GM12878 (cell line): ENCODE data around the gene HID1. TPM values are rescaled to one million over a fixed set of nuclear protein-coding genes. Genes with fewer than 3 reads are reported as not detected.

Source experiments
- ATAC-seq: fragments of 200-7000 bp; cut with Tn5 transposase; 3 replicates; pipeline ENCODE4 v1.9.1; 2020; ENCODE audit warnings: mild to moderate bottlenecking, moderate library complexity
- BruUV-seq: library from RNA; stranded (reverse); fragments of 400-500 nt; replicated peaks from 2 replicates; lab custom pipeline; 2021; lab: Mats Ljungman, UMichigan
- CTCF ChIA-PET: fragments of 300-600 bp; sonication (Branson Sonifier 250); formaldehyde crosslinking; extraction: SDS; loops from one replicate; lab custom pipeline; 2021; ENCODE audit warnings: inconsistent platforms; lab: Yijun Ruan, JAX
- POLR2A ChIA-PET: fragments of 350-600 bp; formaldehyde crosslinking; extraction: SDS; loops from one replicate; lab custom pipeline; 2021; ENCODE audit warnings: inconsistent platforms; lab: Charles Lee
- RAD21 ChIA-PET: fragments of 300-600 bp; sonication (Branson Sonifier 250); formaldehyde crosslinking; loops from one replicate; lab custom pipeline; 2023; ENCODE audit warnings: antibody characterized with exemption; ENCODE audit not compliant: unreplicated experiment; lab: Charles Lee
- SMC1A ChIA-PET: fragments of 300-600 bp; sonication (Branson Sonifier 250); formaldehyde crosslinking; loops from one replicate; lab custom pipeline; 2023; ENCODE audit not compliant: unreplicated experiment, uncharacterized antibody; lab: Charles Lee
- DNase-seq: peaks from one replicate; pipeline ENCODE4 v3.0.0-alpha.2; 2011; ENCODE audit warnings: low read depth, low spot score
- FAIRE-seq: peaks from 3 replicates; lab custom pipeline; 2011; peaks lifted over from hg19 to GRCh38; lab: Jason Lieb, UNC
- H2AFZ ChIP-seq: 2 replicates; pipeline ENCODE4 v1.6.0; 2011; ENCODE audit warnings: low read depth, low read length, control low read depth; ENCODE audit not compliant: control insufficient read depth
- H3K27ac ChIP-seq: 2 replicates; pipeline ENCODE4 v1.5.1; 2011; ENCODE audit warnings: control low read depth; ENCODE audit not compliant: control insufficient read depth, insufficient read depth
- H3K27me3 ChIP-seq, 2 experiments: replicated peaks in 1 of 2; 2 replicates each; pipeline versions ENCODE4 v1.6.0 to v1.6.1; 2011; ENCODE audit warnings: low read length in 1 of 2; ENCODE audit not compliant: control insufficient read depth in 2 of 2, insufficient read depth in 2 of 2
- H3K36me3 ChIP-seq, 2 experiments: 2 replicates each; pipeline ENCODE4 v1.5.1; 2011; ENCODE audit warnings: low read length in 1 of 2; ENCODE audit not compliant: control insufficient read depth in 2 of 2, insufficient read depth in 2 of 2
- H3K4me1 ChIP-seq: 2 replicates; pipeline ENCODE4 v1.6.1; 2011; ENCODE audit warnings: mild to moderate bottlenecking, low read length, moderate library complexity, mixed read lengths; ENCODE audit not compliant: control insufficient read depth, insufficient read depth
- H3K4me2 ChIP-seq: 2 replicates; pipeline ENCODE4 v1.6.0; 2011; ENCODE audit warnings: control low read depth; ENCODE audit not compliant: control insufficient read depth, insufficient read depth
- H3K4me3 ChIP-seq: fragments of 200-600 bp; sonication (generic); 2 replicates; pipeline ENCODE4 v1.5.1; 2016
- H3K79me2 ChIP-seq: 2 replicates; pipeline ENCODE4 v1.6.0; 2011; ENCODE audit warnings: low read length; ENCODE audit not compliant: control insufficient read depth, insufficient read depth
- H3K9ac ChIP-seq: 2 replicates; pipeline ENCODE4 v1.8.0; 2011; ENCODE audit warnings: low read length, control low read depth, mixed read lengths; ENCODE audit not compliant: control insufficient read depth, insufficient read depth
- H3K9me3 ChIP-seq: replicated peaks from 3 replicates; pipeline ENCODE4 v1.5.1; 2011; ENCODE audit warnings: mild to moderate bottlenecking, low read length; ENCODE audit not compliant: control insufficient read depth, insufficient read depth
- H4K20me1 ChIP-seq: 2 replicates; pipeline ENCODE4 v1.6.0; 2011; ENCODE audit not compliant: control insufficient read depth, insufficient read depth
- BACH1 ChIP-seq: fragments of 450-650 bp; IDR thresholded peaks from 2 replicates; pipeline ENCODE4 v1.6.1; 2017; ENCODE audit warnings: mild to moderate bottlenecking, borderline replicate concordance
- BRCA1 ChIP-seq: IDR thresholded peaks from 2 replicates; pipeline ENCODE4 v1.6.1; 2011; ENCODE audit warnings: low read depth, low read length, improper control_type of control experiment
- IKZF1 ChIP-seq: fragments of 450-650 bp; conservative IDR thresholded peaks from 2 replicates; pipeline ENCODE4 v1.6.1; 2017; ENCODE audit warnings: antibody characterized with exemption, mild to moderate bottlenecking
- PKNOX1 ChIP-seq: fragments of 450-650 bp; IDR thresholded peaks from 2 replicates; pipeline ENCODE4 v1.6.1; 2016; ENCODE audit warnings: mild to moderate bottlenecking
- SPI1 ChIP-seq: IDR thresholded peaks from 2 replicates; pipeline ENCODE4 v1.6.1; 2011; ENCODE audit warnings: low read depth, mild to moderate bottlenecking, low read length, moderate library complexity, borderline replicate concordance; ENCODE audit not compliant: insufficient read depth
- WGBS: methylation state at CpG from one replicate; pipeline ENCODE4 v1.1.6; 2016; ENCODE audit warnings: low lambda C conversion rate; ENCODE audit not compliant: insufficient replicate concordance, insufficient coverage; ENCODE audit errors: missing lambda C conversion rate; 5-methylcytosine and 5-hydroxymethylcytosine counted together
- in situ Hi-C: fragments of 300-500 bp; cut with MboI; formaldehyde crosslinking; loops from 9 replicates; pipeline ENCODE4 v1.14.3; 2018; ENCODE audit warnings: mixed read lengths
- intact Hi-C: fragments of 100-400 bp; cut with micrococcal nuclease; formaldehyde crosslinking; loops from one replicate; pipeline ENCODE4 v1.14.2; 2022; ENCODE audit not compliant: unreplicated experiment
- polyA plus RNA-seq, 11 experiments: library from polyadenylated mRNA; depleted of rRNA in 4 of 11; unstranded in 6 of 11; stranded (reverse) in 5 of 11; fragments of >200 nt; fragmentation: Nextera tagmentation in 4 of 11; fragmentation: Illumina TruSeq in 1 of 11; extraction: Ambion mirVana in 4 of 11; extraction: Trizol in 1 of 11; gene quantifications; 1 replicate in 1 of 11; 2 replicates in 10 of 11; pipeline versions ENCODE4 v1.2.1 to v1.2.3, GENCODE V29; 2011 to 2016; ENCODE audit warnings: inconsistent platforms in 2 of 11, missing spikeins in 2 of 11, low read depth in 1 of 11
- total RNA-seq, 4 experiments: library from RNA; depleted of rRNA in 3 of 4; stranded (reverse); fragments of >200 nt in 3 of 4; fragmentation: Illumina TruSeq in 1 of 4; extraction: Trizol in 1 of 4; gene quantifications; 2 replicates each; pipeline versions ENCODE4 v1.2.1 to v1.2.3, GENCODE V29; 2013 to 2021

The HID1 gene
- total and polyA plus RNA-seq, 10 of the 15 experiments (the other 5 are each of a cell fraction or from before 2014, with no cell fraction given) = 0.04 to 0.77 (median 0.32) TPM; not detected in 2

- POLR2A ChIA-PET = no interaction called here
- in situ Hi-C loops = no loop called here
- RAD21 ChIA-PET = interaction anchor here (1.7 kb wide), 1 partner anchor 30 kb away, joined by 8 read pairs; no protein-coding TSS in a partner anchor
Measured at GRCh38 chr17:74992223-74992622, 19.7 kb upstream of the HID1 start.

More at GRCh38 chr17:74992223-74992622, 19.7 kb upstream of the HID1 start:
- ATAC-seq (no peak), DNase-seq (no peak), FAIRE-seq (no peak)
- intact Hi-C loops = no loop called here
- H3K4me3 ChIP-seq = no peak overlapping the region
- H2AFZ ChIP-seq = no peak overlapping the region
- H3K4me1 ChIP-seq = no peaks in the 10 kb centered on the region; the same call in 1 of the 2 replicates
- H3K36me3 ChIP-seq = no peaks in the 10 kb centered on the region
- no peak overlapping the region for H3K4me2 ChIP-seq
- no peak for TF ChIP-seq BACH1
- TF ChIP-seq BRCA1 = no peak
- TF ChIP-seq SPI1 = 0 out of 2 replicates have a peak, but pooled peaks have one; percentile 26
- TF ChIP-seq IKZF1 = no peak
- no peak for TF ChIP-seq PKNOX1
- WGBS = 15% methylated on average over 2 of the region's 2 CpGs
- no peaks in the 10 kb centered on the region for H3K79me2 ChIP-seq
- H3K9ac ChIP-seq = no peak overlapping the region
- no peaks in the 10 kb centered on the region for H4K20me1 ChIP-seq
- BruUV-seq = no TSS peak
- CTCF ChIA-PET = interaction anchor here (0.6 to 4.4 kb wide), 4 partner anchors 16 to 31 kb away, joined by 3 to 21 read pairs (median 10); partner anchors contain the start of gene MRPL58
- SMC1A ChIA-PET = interaction anchor here (0.5 to 1.2 kb wide), 3 partner anchors 10 to 30 kb away, joined by 3 to 4 read pairs (median 3); no protein-coding TSS in a partner anchor
- H3K9me3 ChIP-seq = no peaks in the 10 kb centered on the region
- H3K27ac ChIP-seq = no peak overlapping the region
- H3K27me3 ChIP-seq = peaks cover 2 to 16% of the 10 kb centered on the region in 2 experiments; a peak in 3 of 4 replicates
